NCI-H2029 treated with DMSO at 0.1 percent for 48 hours (cell line): ENCODE results near the gene SERTAD4.
"Not testable (repeated sequence)": the region's sequence is repeated elsewhere in the genome, so short reads cannot be mapped to it uniquely, and the experiment has no call there.

Experiments
- DNase-seq: peaks from one replicate; lab custom pipeline; 2025; lab: John Stamatoyannopoulos, UW

SERTAD4 gene

GRCh38 chr1:210232511-210233215, at the start of gene SERTAD4:
TSS of gene SERTAD4 (plus strand) at chr1:210232796. CDS start at chr1:210237961, 5,165 bp downstream.
- no peak for DNase-seq

- no peak for DNase-seq
Observed at GRCh38 chr1:210185063-210185462, 47.5 kb upstream of the SERTAD4 start.

GRCh38 chr1:210187849-210188606, 44.6 kb upstream of the SERTAD4 start:
- DNase-seq, result not testable (repeated sequence)

GRCh38 chr1:210189426-210189825, 43.2 kb upstream of the SERTAD4 start:
- no peak for DNase-seq

- no peak for DNase-seq
Observed at GRCh38 chr1:210195635-210196160, 36.9 kb upstream of the SERTAD4 start.

- DNase-seq, result not testable (repeated sequence)
Observed at GRCh38 chr1:210196266-210196665, 36.3 kb upstream of the SERTAD4 start.

GRCh38 chr1:210198840-210199239, 33.8 kb upstream of the SERTAD4 start:
- DNase-seq, result no peak

- DNase-seq, result no peak
Observed at GRCh38 chr1:210200124-210200736, 32.4 kb upstream of the SERTAD4 start.

GRCh38 chr1:210201681-210202080, 30.9 kb upstream of the SERTAD4 start:
- DNase-seq, result no peak

GRCh38 chr1:210207597-210208450, 24.8 kb upstream of the SERTAD4 start:
- DNase-seq, result no peak

- DNase-seq, result no peak
Observed at GRCh38 chr1:210213335-210213734, 19.3 kb upstream of the SERTAD4 start.

GRCh38 chr1:210214573-210215409, 17.8 kb upstream of the SERTAD4 start:
- DNase-seq, result no peak

GRCh38 chr1:210217482-210217881, 15.1 kb upstream of the SERTAD4 start:
- DNase-seq, result no peak

- no peak for DNase-seq
Observed at GRCh38 chr1:210218047-210218446, 14.5 kb upstream of the SERTAD4 start.

- peak; percentile 46 for DNase-seq
Observed at GRCh38 chr1:210222340-210223006, 10.1 kb upstream of the SERTAD4 start.

GRCh38 chr1:210223226-210223904, 9.2 kb upstream of the SERTAD4 start:
- no peak for DNase-seq

- DNase-seq, result no peak
Observed at GRCh38 chr1:210228158-210228557, 4.4 kb upstream of the SERTAD4 start.

GRCh38 chr1:210230149-210230695, 2.4 kb upstream of the SERTAD4 start:
- no peak for DNase-seq

- no peak for DNase-seq
Observed at GRCh38 chr1:210231846-210232510, 618 bp upstream of the SERTAD4 start.
